ENCODE data around the gene SUGP1.

Gene SUGP1

DNA sequence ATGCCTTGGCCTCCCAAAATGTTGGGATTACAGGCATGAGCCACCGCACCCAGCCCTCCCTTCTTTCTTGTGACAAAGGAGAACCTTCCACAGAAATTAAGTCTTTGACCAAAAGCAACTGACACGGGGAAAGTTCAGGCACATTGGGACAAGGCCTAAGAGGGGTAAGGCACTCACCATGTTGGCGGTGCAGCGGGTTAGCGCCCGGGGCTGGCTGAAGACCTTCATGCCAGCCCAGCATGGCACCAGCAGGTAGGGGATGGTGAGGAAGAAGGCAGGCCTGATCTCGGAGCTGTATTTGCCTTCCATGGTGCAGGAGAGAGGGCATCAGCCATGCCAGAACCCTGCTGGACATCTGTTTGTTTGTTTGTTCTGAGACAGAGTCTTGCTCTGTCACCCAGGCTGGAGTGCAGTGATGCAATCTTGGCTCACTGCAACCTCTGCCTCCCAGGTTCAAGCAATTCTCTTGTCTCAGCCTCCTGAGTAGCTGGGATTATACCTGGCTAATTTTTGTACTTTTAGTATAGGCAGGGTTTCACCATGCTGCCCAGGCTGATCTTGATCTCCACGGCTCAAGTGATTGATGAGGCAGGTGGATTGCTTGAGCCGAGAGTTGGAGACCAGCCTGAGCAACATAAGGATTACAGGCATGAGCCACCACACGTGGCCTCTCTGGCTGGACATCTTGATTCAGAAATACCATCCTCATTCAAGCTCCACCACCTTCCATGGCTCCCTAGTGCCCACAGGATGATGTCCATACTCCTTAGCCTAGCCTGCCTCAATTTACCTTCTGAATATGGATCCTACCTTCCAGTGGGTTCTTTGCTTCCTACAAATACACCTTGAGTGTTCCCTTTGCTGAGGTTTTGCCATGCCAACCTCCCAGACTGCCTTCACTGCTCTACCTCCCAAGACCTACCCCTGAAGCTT lies 51.6 kb downstream of the SUGP1 start:
- TF ChIP-seq CTCF (IDR thresholded peaks at IDR 0.05; ENCODE audit: borderline replicate concordance, insufficient read depth, low read depth, low read length) = no peak

DNA sequence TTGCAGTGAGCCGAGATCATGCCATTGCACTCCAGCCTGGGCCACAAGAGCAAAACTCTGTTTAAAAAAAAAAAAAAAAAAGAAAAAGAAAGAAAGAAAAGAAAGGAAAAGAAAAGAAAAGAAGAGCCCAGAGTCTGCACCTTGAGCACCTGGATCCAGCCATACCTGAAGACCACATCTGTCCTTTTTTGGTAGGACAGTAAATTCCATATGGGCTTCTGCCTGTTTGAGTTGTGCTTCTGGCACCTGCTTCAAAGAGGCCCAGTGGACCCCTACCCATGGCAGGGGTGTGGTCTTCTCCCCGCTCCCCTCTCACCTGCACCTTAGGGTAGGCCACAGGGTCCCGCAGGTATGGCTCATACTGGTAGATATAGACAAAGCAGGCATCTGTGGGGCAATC lies 53.0 kb downstream of the SUGP1 start:
- no peak for TF ChIP-seq CTCF (IDR thresholded peaks at IDR 0.05; ENCODE audit: borderline replicate concordance, insufficient read depth, low read depth, low read length)
- H3K4me3 ChIP-seq (ENCODE audit: low read depth, low read length) = no peak overlapping the region

More for the DNA sequence above, 51.6 kb downstream of the SUGP1 start:
- no peak overlapping the region for H3K4me3 ChIP-seq (ENCODE audit: low read depth, low read length)

GRCh38 chr19:19263886-19264487 lies 56.3 kb downstream of the SUGP1 start:
- H3K4me3 ChIP-seq (ENCODE audit: low read depth, low read length) = no peak overlapping the region
- no peak for TF ChIP-seq CTCF (IDR thresholded peaks at IDR 0.05; ENCODE audit: borderline replicate concordance, insufficient read depth, low read depth, low read length)

GRCh38 chr19:19262190-19263057 lies 57.9 kb downstream of the SUGP1 start:
- TF ChIP-seq CTCF (IDR thresholded peaks at IDR 0.05; ENCODE audit: borderline replicate concordance, insufficient read depth, low read depth, low read length) = no peak
- H3K4me3 ChIP-seq (ENCODE audit: low read depth, low read length) = no peak overlapping the region

DNA sequence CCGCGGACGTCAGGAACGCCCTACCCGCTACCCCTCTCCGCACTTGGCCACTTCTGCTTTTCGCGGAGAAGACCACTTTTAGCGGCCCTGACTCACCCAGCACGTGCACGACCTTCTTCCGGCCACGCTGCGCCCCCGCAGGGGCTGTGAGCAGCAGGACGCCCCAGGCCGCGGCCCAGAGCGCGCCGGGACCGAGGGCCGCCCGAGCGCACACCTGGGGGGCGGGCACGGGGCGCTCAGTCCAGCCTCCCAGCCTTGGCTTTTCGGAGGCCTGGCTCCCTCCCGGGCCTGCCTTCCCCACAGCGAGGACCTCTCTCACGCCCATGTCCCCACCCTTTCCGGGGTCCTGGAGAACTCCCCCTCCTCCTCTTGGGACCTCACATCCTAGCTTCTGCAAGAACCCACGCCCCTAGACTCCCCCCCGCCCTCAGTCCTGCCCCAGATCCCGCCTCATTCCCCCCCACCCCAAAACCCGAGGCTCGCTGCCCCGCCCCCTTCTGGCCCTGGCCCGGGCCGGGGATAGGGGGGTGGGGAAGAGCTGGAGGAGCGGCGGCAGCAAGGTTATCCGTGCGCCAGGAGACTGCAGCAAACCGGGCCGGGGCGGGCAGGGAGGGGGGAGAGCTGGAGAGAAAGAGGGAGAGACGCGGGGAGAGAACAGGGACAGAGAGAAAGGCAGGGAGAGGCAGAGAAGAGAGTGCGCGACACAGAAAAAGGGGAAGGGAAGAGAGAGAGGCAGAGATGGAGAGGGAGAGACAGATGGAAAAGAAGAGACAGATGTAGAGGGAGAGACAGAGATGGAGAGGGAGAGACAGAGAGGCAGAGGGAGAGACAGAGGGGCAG lies 58.7 kb downstream of the SUGP1 start:
- no peak for TF ChIP-seq CTCF (IDR thresholded peaks at IDR 0.05; ENCODE audit: borderline replicate concordance, insufficient read depth, low read depth, low read length)
- no peak overlapping the region for H3K4me3 ChIP-seq (ENCODE audit: low read depth, low read length)
